Measurements from ENCODE around the gene NPFF. TPM values are rescaled to one million over a fixed set of nuclear protein-coding genes. Genes with fewer than 3 reads are reported as not detected.
"Not testable (repeated sequence)": the region's sequence is repeated elsewhere in the genome, so short reads cannot be mapped to it uniquely, and the experiment has no call there.

The NPFF gene
- not detected in 2 replicates for total RNA-seq (2014; rRNA removed; shearing (Covaris generic))

DNA sequence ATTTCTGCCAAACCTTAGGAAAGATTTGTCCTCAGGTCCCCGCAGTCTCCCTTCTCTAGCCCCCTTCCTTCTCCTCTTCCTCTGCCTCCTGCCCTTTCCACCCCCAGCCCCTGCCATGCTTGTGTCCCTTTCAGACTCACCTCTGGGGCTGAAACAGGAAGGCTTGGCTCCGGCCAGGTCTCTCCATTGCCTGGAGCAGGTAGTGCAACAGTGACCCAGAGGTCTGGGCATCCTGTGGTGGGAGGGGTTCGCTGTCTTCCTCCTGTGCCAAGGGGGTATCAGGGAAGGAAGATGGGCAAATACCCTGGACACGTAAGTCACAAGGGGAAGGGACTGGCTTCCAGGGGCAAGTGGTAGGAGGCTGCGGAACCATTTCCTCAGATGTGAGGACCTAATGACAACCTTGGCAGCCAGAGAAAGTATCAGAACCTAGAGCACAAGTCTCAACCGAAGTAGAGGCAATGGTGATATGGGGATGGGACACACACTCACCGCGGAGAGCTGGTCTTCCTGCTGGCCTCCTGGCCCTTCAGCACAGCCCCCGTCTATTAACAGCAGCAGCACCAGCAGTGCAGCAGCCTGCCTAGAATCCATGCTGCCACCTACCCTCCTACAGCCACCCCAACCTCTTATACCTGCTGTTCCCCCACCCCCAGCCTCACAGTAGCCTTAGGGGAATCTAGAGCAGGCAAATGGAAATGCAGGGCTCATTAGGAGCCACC lies at the start of gene NPFF:
Gene NPFF (minus strand): TSS at position 604 of the 722 bp plus-strand sequence. CDS start 10 bp downstream, at position 594.
- no peak for DNase-seq (ENCODE audit: low spot score)

DNA sequence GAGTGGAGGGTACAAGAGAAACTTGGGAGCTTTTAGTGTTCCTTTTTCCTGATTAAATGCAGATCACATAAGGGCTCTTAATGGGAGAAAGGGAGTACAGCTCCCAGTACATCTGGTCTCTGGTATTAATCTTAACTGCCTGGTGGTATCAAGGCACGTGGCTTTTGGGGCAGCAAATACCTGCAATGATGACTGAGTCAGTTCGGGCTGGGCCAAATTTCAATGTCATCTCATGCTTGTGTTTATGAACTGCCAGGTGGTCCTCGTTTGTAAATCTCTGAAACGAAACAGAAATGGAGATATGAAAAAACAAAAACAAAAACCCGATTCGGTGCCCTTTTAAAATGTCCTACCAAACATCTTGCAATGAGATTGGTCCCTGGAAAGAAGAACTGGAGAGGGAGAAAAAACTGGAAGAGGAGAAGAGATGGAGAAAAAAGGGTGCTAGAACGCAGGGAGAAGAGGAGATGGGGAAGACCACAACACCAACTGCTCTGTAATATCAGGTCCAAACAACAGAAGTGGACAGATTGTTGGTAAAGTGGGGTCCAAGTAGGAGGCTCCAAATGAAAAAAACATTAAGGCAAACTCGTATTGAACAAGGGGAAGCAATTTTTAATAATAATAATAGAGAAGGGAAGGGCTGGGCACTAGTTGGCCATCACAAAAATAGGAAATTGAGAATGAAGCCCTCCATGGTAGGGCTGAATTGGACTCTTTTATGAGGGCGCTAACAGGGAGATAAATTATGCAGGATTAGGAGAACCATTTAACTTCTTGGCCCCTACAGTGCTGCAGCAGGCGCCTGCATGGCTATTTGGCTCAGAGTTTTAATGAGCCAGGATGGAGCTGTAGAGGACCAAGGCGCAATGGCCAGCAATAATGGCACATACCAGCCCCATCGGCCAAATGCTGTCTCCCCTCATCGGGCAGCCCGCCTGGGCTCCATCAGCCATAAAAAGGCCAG lies 45.4 kb upstream of the NPFF start:
- DNase-seq (ENCODE audit: low spot score) = no peak

DNA sequence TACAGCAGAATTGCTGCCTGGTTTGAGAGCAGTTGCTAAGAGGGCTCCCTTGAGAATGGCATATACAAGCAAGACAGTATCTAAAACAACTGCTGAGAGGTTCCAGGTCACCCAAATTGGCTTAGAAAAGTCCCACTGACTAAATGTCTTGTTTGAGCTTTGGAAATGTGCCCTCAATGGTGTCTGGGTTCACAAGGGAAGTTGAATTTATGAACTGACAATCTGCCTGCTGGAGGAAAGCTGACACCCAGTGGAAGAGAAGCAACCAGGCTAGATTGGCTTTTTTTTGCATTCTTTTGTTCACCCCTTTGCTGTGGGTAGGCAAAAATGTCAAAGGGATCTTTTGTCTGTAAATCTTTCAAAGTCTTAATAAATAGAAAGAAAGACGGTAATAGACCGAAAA lies 44.6 kb upstream of the NPFF start:
- DNase-seq (ENCODE audit: low spot score) = no peak

DNA sequence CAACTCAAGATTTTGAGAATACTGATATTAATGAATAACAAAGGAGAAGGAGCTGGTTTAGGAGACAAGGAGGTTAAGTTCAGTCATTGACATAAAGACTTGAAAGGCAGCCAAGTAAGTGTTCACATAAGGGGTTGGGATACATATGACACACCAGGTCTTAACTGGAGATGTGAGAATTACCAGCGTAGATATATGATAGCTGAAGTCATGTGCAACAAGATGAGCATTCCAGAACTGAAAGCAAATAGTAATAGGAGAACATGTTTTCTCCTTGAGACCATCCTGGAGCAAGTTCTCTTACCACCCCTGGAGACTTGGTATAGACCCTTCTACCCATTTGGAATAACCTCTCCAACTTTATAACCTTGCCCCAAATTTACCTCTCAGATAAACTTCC lies 43.3 kb upstream of the NPFF start:
- DNase-seq (ENCODE audit: low spot score) = no peak

DNA sequence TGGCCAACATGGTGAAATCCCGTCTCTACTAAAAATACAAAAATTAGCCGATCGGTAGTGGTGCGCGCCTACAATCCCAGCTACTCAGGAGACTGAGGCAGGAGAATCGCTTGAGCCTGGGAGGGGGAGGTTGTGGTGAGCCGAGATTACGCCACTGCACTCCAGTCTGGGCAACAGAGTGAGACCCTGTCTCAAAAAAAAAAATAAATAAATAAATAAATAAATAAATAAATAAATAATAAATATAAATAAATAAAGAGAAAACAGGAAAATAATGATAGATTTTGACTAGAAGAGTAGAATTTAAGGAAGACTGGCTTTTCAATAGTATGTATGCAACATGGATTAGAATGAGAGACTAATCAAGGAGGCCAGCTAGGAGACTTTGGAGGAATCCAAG lies 42.8 kb upstream of the NPFF start:
- DNase-seq (ENCODE audit: low spot score) = not testable (repeated sequence)

- not testable (repeated sequence) for DNase-seq (ENCODE audit: low spot score)
Measured at GRCh38 chr12:53548354-53548753, 41.1 kb upstream of the NPFF start.

GRCh38 chr12:53543539-53543938 lies 36.3 kb upstream of the NPFF start:
- peak; percentile 57 for DNase-seq (ENCODE audit: low spot score)

DNA sequence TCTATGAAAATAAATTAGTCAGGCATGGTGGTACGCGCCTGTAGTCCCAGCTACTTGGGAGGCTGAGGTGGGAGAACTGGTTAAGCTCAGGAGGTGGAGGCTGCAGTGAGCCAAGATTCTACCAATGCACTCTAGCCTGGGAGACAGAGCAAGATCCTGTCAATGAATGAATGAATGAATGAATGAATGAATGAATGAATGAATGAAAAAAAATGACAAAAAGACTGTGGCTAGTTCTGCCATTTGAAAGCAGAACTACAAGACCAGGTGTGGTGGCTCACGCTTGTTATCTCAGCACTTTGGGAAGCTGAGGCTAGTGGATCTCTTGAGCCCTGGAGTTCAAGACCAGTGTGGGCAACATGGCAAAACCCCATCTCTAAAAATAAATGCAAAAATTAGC lies 32.2 kb upstream of the NPFF start:
- DNase-seq (ENCODE audit: low spot score) = no peak

- DNase-seq (ENCODE audit: low spot score) = peak; percentile 9
Measured at GRCh38 chr12:53538209-53538689, 31.0 kb upstream of the NPFF start.

DNA sequence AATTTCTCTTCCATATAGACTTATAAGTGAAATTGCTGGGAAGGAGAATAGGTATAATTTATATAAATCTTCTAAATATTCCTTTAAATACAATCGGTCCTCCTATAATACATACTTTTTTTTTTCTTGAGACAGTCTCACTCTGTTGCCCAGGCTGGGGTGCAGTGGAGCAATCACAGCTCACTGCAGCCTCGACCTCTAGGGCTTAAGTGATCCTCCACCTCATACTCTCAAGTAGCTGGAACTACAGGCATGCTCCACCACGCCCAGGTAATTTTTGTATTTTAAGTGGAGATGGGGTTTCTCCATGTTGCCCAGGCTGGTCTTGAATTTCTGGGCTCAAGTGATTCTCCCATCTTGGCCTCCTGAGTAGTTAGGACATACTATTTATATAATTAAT lies 29.7 kb upstream of the NPFF start:
- no peak for DNase-seq (ENCODE audit: low spot score)

DNA sequence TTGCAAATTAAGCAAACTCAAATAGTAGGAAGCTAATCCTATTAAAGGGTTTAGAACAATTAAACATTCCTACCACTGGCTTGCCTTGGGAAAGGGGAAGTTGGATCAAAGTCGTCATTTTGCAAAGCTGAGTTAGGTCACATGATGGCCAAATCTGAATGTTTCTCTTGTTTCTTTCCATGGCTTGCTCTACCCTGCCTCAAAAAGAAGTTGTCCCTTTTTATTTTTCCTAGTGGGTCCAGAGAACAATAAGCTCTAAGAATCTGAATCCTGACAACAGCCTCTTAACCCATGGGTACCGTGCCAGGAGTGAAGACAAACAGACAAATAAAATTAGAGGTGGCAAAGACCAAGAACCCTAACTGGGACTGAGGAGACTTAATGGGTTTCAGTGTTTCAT lies 26.2 kb upstream of the NPFF start:
- no peak for DNase-seq (ENCODE audit: low spot score)

DNA sequence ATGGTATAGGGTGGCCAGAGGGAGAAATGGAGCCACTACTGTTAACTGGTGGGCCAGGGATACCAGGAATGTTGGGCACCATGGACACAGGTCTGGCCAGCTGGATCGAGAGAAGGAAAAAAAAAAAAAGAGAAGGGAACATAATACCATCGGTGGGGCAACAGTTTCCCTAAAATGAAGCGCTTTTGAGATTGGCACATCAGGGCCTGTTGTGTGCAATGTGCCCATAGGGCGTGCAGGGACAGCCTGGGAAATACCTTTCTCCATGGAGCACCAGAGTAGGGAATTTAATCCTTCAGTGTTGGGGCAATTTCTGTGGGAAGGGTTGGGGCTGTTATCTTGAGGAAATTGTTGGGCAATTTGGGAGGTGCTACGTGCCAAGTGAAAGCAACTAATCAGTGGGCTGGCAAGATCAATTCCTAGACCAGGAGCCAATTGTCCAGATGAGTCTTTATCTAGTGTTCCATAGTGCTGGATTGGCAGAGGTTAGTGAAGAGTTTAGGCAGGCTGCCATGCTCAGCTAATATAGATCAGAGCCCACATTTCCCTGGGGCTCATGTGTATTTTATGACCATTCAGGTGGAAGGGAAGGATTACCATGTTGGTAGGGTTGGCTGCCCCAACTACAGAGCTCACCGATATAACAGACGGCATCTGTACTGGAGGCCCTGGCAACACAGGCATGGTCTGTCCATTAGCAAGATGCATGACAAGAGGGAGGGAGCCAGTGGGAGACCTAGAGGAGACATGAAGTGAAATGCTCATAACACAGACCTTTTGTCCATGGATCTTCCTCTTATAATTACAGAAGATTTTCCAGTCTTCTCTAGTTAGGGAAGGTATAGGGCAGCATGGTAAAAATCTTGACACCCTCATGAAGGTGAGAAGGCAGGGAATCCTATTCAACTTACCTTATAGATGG lies 25.5 kb upstream of the NPFF start:
- no peak for DNase-seq (ENCODE audit: low spot score)

- no peak for DNase-seq (ENCODE audit: low spot score)
Measured at GRCh38 chr12:53532021-53532420, 24.7 kb upstream of the NPFF start.

DNA sequence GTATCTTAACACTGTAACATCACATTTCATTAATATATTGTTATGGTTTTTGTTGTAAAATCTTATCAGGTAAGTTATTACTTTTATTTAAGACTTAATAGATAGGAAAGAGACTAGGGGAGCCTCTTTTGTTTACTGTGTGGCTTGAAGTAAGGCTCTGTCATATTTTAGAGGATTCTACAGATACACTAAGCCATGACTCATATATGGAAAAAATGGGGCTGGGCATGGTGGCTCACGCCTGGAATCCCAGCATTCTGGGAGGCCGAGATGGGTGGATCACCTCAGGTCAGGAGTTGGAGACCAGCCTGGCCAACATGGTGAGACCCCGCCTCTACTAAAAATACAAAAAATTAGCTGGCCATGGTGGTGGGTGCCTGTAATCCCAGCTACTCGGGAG lies 23.6 kb upstream of the NPFF start:
- DNase-seq (ENCODE audit: low spot score) = peak; percentile 36

DNA sequence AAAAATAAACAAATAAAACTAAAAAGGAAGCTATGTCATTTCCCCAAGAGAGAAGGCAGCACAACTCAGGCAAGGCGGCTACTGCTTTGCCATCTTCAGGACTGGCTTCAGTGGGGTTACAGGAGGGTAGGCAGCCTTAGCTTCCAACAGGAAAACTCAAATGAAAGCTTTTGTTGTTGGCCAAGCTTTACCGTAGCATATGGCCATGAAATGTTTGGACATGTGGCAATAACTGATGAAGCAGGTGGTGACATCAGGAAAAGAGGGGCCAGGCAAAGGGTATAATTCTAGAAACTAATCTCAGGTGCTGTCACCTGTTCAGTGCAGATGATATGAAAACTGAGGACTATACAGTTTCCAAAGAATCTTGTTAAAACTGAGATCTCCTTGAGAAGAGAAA lies 22.8 kb upstream of the NPFF start:
- no peak for DNase-seq (ENCODE audit: low spot score)

GRCh38 chr12:53524476-53524875 lies 17.2 kb upstream of the NPFF start:
- no peak for DNase-seq (ENCODE audit: low spot score)

DNA sequence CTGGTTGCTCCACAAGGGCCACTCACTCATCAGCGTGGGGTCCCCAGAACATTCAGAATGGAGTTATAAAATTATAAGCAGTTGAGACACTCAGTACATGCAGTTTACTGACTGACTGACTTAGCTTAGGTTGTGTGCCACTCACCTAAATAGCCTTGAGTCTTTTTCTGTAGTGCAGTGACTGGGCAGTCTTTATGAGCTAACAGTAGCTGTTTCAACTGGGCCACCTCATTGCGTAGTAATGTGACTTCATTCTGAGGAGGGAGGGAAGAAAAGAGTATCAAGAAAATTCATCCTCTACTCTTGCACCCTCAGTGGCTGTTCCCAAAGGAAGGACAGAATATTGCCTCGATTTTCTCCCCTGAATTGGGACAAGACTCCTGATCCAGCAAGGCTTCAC lies 15.8 kb upstream of the NPFF start:
- DNase-seq (ENCODE audit: low spot score) = no peak

DNA sequence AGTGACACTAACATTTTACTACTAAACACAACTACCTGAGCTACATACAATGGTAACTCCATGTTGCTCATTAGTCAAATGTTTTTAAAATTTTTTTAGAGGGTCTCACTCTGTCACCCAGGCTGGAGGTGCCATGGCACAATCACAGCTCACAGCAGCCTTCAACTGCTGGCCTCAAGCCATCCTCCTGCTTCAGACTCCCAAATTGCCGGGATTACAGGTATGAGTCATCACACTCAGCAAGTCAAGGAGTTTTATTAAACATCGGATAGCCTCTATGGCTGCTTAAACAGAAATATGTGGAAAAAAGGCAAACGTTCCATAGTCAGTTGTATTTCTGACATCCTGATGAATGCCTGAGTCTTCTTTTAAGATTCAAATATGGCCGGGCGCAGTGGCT lies 11.1 kb upstream of the NPFF start:
- peak; percentile 35 for DNase-seq (ENCODE audit: low spot score)

- no peak for DNase-seq (ENCODE audit: low spot score)
Measured at GRCh38 chr12:53516758-53517455, 9.6 kb upstream of the NPFF start.

GRCh38 chr12:53515291-53515680 lies 8.0 kb upstream of the NPFF start:
- no peak for DNase-seq (ENCODE audit: low spot score)

All from A172 (cell line).